Smooth muscle cell (in vitro differentiated cells): ENCODE measurements around the gene MTMR3. TPM values are rescaled to one million over a fixed set of nuclear protein-coding genes. Genes with fewer than 3 reads are reported as not detected.
A peak's percentile ranks its signal among the peaks of the same experiment; 100 is the strongest.

Experiments used
- DNase-seq: peaks from one replicate; lab custom pipeline; 2025; ENCODE audit not compliant: unreplicated experiment; lab: John Stamatoyannopoulos, UW
- H2AFZ ChIP-seq: fragments of 200-600 bp; sonication (generic); 2 replicates; pipeline ENCODE4 v1.6.0; 2016; ENCODE audit warnings: antibody characterized with exemption, low read depth, mild to moderate bottlenecking
- H3F3A ChIP-seq: fragments of 200-600 bp; sonication (generic); 2 replicates; pipeline ENCODE4 v1.6.0; 2017; ENCODE audit warnings: antibody characterized with exemption, low read depth
- H3K27ac ChIP-seq: fragments of 200-600 bp; sonication (generic); 2 replicates; pipeline ENCODE4 v1.5.1; 2016; ENCODE audit warnings: low read depth, mild to moderate bottlenecking
- H3K27me3 ChIP-seq: fragments of 200-600 bp; sonication (generic); 2 replicates; pipeline ENCODE4 v1.6.1; 2016; ENCODE audit warnings: low read depth, mild to moderate bottlenecking
- H3K36me3 ChIP-seq: fragments of 200-600 bp; sonication (generic); 2 replicates; pipeline ENCODE4 v1.5.1; 2016; ENCODE audit warnings: low read depth
- H3K4me1 ChIP-seq: fragments of 200-600 bp; sonication (generic); 2 replicates; pipeline ENCODE4 v1.5.1; 2016; ENCODE audit warnings: low read depth
- H3K4me2 ChIP-seq: fragments of 200-600 bp; sonication (generic); 2 replicates; pipeline ENCODE4 v1.6.0; 2016; ENCODE audit warnings: mild to moderate bottlenecking
- H3K4me3 ChIP-seq: fragments of 200-600 bp; sonication (generic); 2 replicates; pipeline ENCODE4 v1.5.1; 2016; ENCODE audit warnings: mild to moderate bottlenecking
- H3K79me2 ChIP-seq: fragments of 200-600 bp; sonication (generic); 2 replicates; pipeline ENCODE4 v1.6.0; 2016; ENCODE audit warnings: low read depth, mild to moderate bottlenecking
- H3K9ac ChIP-seq: fragments of 200-600 bp; sonication (generic); 2 replicates; pipeline ENCODE4 v1.6.0; 2016; ENCODE audit warnings: low read depth
- H3K9me3 ChIP-seq: fragments of 200-600 bp; sonication (generic); replicated peaks from 2 replicates; pipeline ENCODE4 v1.5.1; 2016; ENCODE audit warnings: low read depth
- H4K20me1 ChIP-seq: fragments of 200-600 bp; sonication (generic); 2 replicates; pipeline ENCODE4 v1.6.0; 2016; ENCODE audit warnings: low read depth
- CTCF ChIP-seq: fragments of 200-600 bp; sonication (generic); IDR thresholded peaks from 2 replicates; pipeline ENCODE4 v1.5.1; 2017; ENCODE audit warnings: borderline replicate concordance, mild to moderate bottlenecking, antibody characterized with exemption; ENCODE audit not compliant: insufficient read depth, poor library complexity, severe bottlenecking
- WGBS: methylation state at CpG from one replicate; pipeline ENCODE4 v1.1.7; 2016; ENCODE audit warnings: low lambda C conversion rate; 5-methylcytosine and 5-hydroxymethylcytosine counted together
- polyA plus RNA-seq: library from polyadenylated mRNA; unstranded; fragments of >200 nt; fragmentation: Nextera tagmentation; extraction: Ambion mirVana; gene quantifications from 2 replicates; pipeline ENCODE4 v1.2.1, GENCODE V29; 2016
- total RNA-seq: library from RNA; depleted of rRNA; stranded (reverse); fragments of >200 nt; gene quantifications from 2 replicates; pipeline ENCODE4 v1.2.3, GENCODE V29; 2014

Gene MTMR3
- total and polyA plus RNA-seq, 2 experiments from 2014 or later, result 15.8 to 48.9 TPM

- WGBS, result 82% methylated on average over 1 of the region's 1 CpG
- H3K27me3 ChIP-seq, result no peaks in the 10 kb centered on the region
- no peaks in the 10 kb centered on the region for H3K4me1 ChIP-seq
- no peak for TF ChIP-seq CTCF
- DNase-seq, result no peak
- H3K36me3 ChIP-seq, result no peaks in the 10 kb centered on the region
- H3K4me2 ChIP-seq, result peak overlapping the region; percentile 11
- H3F3A ChIP-seq, result no peaks in the 10 kb centered on the region
- H3K79me2 ChIP-seq, result peaks cover 73% of the 10 kb centered on the region
- no peak overlapping the region for H3K9ac ChIP-seq
- no peak overlapping the region for H2AFZ ChIP-seq
- no peak overlapping the region for H3K4me3 ChIP-seq
- no peaks in the 10 kb centered on the region for H3K9me3 ChIP-seq
- peaks cover 96% of the 10 kb centered on the region for H4K20me1 ChIP-seq
- H3K27ac ChIP-seq, result peak overlapping the region; percentile 58
Measured at GRCh38 chr22:29956680-29957079, 73.7 kb downstream of the MTMR3 start.

- peaks cover 65% of the 10 kb centered on the region for H3K79me2 ChIP-seq
- TF ChIP-seq CTCF, result no peak
Measured at GRCh38 chr22:29958170-29958569, 75.2 kb downstream of the MTMR3 start.

GRCh38 chr22:29964776-29965175, 81.8 kb downstream of the MTMR3 start:
- Histone ChIP-seq H4K20me1 (peaks cover 89% of the 10 kb centered on the region), H3K27me3 (no peaks in the 10 kb centered on the region), H3K79me2 (peaks cover 54% of the 10 kb centered on the region), H3K4me2 (no peak overlapping the region), H3K27ac (no peak overlapping the region), H3K4me3 (no peak overlapping the region), H3K9ac (no peak overlapping the region), H3K36me3 (no peaks in the 10 kb centered on the region), H3K4me1 (no peaks in the 10 kb centered on the region), H2AFZ (no peak overlapping the region), H3F3A (no peaks in the 10 kb centered on the region), H3K9me3 (no peaks in the 10 kb centered on the region)
- no peak for TF ChIP-seq CTCF
- whole genome bisulfite sequencing, result 87% methylated on average over 5 of the region's 5 CpGs
- no peak for DNase-seq

More at GRCh38 chr22:29958170-29958569, 75.2 kb downstream of the MTMR3 start:
- H3K4me1 ChIP-seq, result no peaks in the 10 kb centered on the region
- no peaks in the 10 kb centered on the region for H3F3A ChIP-seq
- peaks cover 96% of the 10 kb centered on the region for H4K20me1 ChIP-seq
- no peak overlapping the region for H3K4me2 ChIP-seq
- no peaks in the 10 kb centered on the region for H3K36me3 ChIP-seq
- no peaks in the 10 kb centered on the region for H3K9me3 ChIP-seq
- H3K27me3 ChIP-seq, result no peaks in the 10 kb centered on the region
- no peak overlapping the region for H2AFZ ChIP-seq
- H3K9ac ChIP-seq, result no peak overlapping the region
- WGBS, result 95% methylated on average over 2 of the region's 2 CpGs
- H3K4me3 ChIP-seq, result no peak overlapping the region
- no peak for DNase-seq
- no peak overlapping the region for H3K27ac ChIP-seq

- Histone ChIP-seq H3K36me3 (no peaks in the 10 kb centered on the region), H3K27ac (no peak overlapping the region), H3K9ac (no peak overlapping the region), H3K4me3 (no peak overlapping the region), H3K79me2 (peaks cover 43% of the 10 kb centered on the region), H3K9me3 (no peaks in the 10 kb centered on the region), H3K27me3 (no peaks in the 10 kb centered on the region), H3K4me2 (no peak overlapping the region), H3F3A (no peaks in the 10 kb centered on the region), H3K4me1 (no peaks in the 10 kb centered on the region), H4K20me1 (peaks cover 83% of the 10 kb centered on the region), H2AFZ (no peak overlapping the region)
- no peak for DNase-seq
- no peak for TF ChIP-seq CTCF
Measured at GRCh38 chr22:29967461-29967860, 84.5 kb downstream of the MTMR3 start.
